HG03432 (cell line): ENCODE measurements around the gene MMP12.
"Not testable (repeated sequence)": the region's sequence is repeated elsewhere in the genome, so short reads cannot be mapped to it uniquely, and the experiment has no call there.

Source experiments
- ATAC-seq: cut with Tn5 transposase; IDR thresholded peaks from one replicate; pipeline ENCODE4 v1.9.1; 2021; ENCODE audit warnings: mild to moderate bottlenecking, moderate library complexity; ENCODE audit not compliant: unreplicated experiment

Gene MMP12

DNA sequence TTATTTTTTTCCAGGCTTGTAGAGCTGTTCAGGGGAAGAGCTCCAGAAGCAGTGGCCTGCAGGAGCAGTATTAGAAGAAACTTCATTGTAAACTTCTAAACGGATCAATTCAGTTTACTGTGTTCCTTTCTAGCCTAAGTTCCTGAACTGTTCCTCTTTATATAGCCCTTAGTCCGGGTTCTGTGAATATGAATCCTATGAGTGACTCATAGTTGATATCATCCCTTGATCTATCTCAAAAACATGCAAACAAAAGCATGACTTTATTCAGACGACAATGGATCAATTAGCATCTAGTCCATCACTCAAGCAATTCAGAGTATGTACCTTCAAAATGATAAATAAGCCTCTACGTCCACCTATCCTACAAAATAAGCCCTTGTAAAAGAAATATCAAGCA is at the start of gene MMP12:
TSS of gene MMP12 (minus strand) at position 131 of the 400 bp plus-strand sequence. CDS start at position 86, 45 bp downstream.
- ATAC-seq = no peak

DNA sequence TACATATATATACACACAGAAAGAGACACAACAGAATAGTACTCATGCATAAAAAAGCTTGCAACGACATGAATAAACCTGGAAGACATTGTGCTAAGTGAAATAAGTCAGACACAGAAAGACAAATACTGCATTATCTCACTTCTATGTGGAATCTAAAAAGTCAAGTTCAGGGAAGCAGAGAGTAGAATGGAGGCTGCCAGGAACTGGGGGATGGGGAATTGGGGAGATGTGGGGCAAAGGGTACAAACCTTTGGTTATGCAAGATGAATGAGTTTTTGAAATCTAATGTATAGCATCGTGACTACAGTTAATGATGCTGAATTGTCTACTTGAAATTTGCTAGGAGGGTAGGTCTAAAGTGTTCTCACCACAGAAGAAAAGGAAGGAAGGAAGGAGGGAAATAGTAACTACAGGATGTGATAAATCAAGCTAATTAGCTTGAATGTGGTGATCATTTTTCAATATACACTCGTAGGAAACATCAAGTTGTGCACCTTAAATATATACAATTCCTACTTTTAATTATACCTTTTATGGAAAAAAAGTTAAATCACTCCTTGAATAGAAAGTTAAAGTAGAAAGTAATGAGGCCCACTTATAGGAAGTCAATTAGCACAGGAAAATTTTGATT is 46.9 kb upstream of the MMP12 start:
- no peak for ATAC-seq

DNA sequence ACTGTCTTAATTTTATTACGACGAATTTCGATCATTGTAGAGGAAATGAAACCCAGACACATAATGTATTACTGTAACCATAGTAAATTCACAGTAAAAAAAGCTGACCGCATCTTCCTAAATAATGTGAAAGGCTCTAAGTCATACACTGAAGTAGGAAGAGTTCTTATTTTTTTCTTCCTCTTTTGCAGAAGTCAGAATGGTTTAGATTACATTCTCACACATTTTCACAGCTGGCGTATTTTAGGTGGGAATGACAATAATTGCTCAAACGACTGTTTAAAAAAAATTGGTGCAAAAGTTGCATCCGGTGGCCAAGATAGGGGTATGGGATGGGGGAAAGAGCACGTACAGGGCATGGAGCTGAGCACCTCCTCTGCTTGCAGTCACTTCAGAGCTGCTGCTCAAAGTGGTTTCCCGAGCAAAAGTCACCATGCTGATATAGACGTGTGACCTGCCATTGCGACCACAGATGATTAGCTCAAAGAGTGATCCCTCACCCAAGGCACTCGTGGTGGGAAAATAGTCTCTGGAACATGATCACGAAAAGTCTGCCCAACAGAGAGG is 45.4 kb upstream of the MMP12 start:
- peak; percentile 86 for ATAC-seq

DNA sequence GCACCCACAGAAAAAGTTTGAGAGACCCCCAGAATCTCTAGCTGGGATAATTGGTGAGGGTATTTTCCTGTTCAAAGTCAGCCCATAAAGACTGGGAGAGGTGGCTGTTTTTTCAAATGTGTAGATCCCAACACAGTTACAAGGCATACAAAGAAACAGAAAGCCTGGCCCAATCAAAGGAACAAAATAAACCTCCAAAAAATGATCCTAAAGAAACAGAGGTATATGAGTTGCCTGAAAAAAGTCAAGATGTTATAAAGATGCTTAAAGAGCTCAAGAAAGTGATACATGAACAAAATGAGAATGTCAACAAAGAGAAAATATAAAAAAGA is 40.2 kb upstream of the MMP12 start:
- ATAC-seq = no peak

DNA sequence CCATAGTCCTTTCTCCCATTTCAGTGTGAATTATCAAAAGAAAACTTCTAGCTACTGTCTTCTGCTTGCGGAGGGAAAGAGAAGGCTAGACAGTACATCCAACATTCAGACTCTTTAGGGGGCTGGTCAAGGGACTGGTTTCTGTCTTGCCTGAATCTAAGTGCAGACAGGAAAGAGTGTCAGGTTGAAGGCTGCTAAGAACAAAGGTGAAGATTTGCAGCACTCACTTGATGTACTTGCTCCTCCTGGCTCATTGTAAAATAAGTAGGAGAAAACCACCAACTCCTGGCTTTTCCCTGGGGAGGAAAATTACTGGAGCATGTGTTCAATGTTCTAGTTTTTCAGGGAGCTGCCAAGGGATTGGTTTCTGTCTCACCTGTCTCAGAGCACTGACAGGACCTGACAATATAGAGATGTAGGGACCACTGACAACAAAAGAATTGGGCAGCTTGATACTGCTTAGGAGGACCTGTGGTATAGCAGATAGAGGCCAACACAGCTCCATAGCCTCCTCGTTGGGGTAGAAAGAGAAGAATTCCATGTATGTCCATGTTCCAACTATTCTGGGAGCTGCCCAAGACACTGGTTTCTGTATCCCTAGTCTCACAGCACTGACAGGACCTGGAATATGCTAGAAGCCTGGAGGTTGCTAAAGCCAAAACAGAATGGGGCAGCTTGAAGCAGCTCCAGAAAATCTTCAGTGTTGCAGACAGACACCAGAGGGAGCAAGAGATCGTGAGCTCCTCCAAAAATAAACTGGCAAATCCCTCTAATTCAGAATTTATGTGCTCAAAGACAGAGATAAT is 39.7 kb upstream of the MMP12 start:
- peak; percentile 53 for ATAC-seq

DNA sequence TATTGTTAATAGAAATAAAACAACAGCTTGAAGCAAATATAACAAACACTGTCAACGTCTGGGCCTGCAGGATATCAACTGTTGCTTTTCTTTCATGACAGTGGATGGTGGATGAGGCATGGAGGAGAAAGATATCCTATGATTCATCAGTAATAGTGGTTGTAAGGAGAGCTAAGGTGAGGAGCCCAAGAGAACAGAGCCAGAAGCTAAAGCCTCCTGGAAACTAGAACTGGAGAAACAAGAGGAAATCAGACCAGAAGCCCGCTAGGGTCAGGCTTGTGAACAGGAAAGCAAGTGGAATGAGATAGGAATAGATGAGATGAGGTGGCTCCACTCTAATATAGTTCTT is 37.7 kb upstream of the MMP12 start:
- no peak for ATAC-seq

DNA sequence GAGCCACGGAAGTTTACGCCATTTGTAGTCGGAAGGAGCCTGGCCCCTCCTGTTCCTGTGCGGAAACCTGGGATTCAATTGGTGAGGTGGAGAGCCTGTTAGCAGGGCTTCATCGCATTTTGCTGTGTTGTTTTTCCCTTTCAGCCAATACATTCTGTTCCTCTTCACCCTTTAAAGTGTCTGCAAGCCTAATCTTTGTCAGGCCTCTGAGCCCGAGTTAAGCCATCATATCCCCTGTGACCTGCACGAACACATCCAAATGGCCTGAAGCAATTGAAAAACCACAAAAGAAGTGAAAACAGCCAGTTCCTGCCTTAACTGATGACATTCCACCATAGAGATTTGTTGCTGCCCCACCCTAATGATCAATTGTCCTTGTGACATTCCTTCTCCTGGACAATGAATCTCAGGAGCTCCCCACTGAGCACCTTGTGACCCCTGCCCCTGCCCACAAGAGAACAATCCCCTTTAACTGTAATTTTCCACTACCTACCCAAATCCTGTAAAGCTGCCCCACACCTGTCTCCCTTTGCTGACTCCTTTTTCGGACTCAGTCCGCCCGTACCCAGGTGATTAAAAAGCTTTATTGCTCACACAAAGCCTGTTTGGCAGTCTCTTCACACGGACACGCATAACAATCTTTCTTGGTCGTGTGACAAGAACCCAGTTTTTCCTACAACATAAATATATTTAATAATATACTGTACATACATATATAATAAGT is 37.1 kb upstream of the MMP12 start:
- ATAC-seq = no peak

DNA sequence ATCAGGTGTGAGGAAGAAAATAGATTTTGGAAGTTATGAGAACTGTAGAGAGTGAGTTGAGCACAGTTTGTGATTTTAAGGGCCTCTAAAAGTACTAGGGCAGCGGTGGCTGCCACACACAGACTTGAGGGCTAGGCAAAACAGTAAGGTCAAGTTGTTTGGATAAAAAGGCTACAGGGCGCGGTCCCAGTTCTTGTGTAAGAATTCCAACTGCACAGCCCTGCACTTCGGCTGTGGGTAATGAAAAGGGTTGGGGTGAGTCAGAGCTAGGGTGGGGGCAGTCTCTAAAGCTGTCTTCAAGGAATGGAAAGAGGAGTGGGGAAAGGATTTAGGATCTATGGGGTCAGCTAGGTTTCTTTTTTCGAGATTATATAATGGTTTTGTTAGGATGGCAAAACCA is 31.1 kb upstream of the MMP12 start:
- not testable (repeated sequence) for ATAC-seq

DNA sequence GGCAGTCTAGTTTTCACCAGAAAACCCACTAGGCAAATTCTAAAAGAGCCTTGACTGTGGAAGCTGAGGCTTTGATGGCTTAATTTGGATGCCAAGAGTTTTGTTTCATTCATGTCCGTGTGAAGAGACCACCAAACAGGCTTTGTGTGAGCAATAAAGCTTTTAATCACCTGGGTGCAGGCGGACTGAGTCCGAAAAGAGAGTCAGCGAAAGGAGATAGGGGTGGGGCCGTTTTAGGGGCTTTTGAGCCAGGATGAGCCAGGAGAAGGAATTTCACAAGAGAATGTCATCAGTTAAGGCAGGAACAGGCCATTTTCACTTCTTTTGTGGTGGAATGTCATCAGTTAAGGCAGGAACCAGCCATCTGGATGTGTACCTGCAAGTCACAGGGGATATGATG is 29.1 kb upstream of the MMP12 start:
- ATAC-seq = not testable (repeated sequence)

DNA sequence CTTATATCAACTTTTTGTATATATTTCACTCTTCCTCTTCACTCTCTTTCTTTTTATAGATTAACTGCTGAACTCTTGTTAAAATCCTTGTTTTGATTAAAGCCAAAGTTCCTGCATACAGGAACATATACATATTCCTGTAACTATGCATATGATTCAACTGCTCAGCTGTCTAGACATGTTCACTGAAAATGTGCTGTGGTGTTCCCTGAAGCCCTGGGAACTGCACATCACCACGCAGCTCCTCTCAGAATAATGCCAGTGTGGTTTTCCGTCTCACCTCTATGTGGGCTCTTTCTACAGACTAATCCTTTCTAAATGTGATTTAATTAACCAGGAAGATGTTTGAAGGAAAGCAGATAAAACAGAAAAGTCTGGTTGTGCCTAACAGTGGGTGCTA is 25.6 kb upstream of the MMP12 start:
- ATAC-seq = no peak

DNA sequence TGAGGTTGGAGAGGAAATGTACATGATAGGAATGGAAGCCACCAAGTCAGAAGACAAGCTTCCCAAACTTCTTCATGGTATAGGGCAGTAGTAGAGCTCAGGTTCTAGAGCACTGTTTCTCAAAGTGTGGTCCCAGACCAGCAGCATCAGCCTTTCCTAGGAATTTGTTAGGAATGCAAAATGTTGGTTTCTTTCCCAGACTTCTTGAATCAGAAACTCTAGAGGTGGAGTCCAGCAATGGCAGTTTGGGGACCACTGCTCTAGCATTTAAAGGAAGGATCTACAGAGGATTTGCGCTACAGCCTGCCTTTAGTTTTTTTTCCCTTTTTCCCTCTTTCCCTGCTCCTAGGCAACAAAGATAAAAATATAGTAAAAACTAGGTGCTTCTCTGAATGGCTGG is 17.0 kb upstream of the MMP12 start:
- ATAC-seq = no peak

DNA sequence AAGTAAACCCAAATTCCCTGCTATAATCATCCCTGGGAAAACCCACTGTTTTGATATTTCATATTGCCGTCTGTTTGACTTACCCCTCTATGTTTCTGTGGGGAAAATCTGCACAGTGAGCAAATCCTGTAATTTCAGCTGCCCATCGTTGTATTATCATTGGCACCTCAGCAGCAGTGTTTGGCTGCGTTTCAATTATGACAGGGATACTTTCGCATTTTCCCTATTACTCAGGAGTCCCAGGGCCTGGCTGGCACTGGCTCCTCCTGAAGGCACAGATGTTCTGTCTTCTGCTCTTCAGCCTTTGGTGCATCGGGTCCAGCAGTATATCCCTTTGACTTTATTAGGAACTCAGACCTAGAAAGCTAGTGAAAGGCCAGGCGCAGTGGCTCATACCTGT is 12.2 kb upstream of the MMP12 start:
- no peak for ATAC-seq

DNA sequence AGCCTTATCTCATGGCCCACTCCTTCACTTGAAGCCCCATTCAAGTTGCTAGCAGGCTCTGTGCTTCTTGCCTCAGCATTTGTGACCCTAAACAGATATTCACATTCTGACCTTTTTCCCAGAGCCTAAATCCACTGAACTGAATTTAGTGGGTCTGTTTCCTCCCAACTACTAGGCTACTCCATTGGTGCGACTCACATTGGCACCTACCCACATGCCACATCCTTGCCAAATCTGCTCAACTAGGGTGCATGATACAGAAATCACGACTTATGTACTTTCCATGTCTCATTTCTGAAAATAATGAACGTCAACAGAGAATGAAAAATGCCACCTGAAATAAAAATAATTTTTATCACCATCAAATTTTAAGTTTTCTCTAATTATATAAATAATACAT is 8.4 kb upstream of the MMP12 start:
- peak; percentile 17 for ATAC-seq

DNA sequence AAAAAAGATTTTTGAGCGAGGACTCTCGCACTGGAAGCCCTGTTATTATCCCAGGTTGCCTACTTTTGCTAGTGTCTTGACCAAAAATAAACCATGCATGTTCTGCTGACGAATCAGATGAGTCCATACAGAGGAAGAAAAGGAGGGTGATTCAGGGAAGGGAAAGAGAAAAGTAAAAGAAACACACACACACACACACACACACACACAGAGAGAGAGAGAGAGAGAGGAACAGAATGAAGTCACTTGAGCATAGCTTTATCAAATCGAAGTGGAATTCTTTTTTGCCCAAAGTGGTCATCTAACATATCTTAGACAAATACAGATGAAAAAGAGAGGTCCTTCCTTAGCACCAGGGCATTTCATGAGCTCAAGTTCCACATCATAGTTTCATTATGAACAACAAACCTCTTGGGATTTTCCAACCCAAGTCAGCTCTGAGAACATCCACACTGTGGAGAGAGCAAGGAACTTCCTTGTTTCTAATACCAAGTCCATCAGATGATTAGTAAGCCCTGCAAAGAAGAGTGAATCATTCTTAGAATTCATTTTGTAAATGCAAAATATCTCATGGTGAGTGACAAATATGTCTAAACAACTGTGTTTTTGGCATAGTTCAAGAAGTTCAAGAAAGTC is 7.7 kb upstream of the MMP12 start:
- peak; percentile 88 for ATAC-seq

DNA sequence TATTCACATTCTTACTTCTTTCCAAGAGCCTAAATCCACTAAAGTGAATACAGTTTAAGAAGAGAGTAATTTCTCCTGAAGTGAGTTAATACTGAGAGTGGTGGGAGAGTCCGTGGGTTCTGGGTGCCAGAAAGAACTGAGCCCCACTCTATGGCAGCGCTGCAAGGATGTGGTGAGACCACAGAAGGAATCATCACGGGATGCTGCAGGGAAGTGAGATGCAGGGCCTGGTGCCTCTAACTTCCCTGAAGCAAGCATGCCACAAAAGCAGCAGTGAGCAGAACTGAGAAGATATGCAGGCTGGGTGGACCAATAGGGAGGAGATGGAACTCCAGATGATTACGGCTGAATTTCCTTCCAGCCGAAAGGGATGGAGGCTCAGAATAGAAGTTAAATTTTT is 5.0 kb upstream of the MMP12 start:
- ATAC-seq = no peak

DNA sequence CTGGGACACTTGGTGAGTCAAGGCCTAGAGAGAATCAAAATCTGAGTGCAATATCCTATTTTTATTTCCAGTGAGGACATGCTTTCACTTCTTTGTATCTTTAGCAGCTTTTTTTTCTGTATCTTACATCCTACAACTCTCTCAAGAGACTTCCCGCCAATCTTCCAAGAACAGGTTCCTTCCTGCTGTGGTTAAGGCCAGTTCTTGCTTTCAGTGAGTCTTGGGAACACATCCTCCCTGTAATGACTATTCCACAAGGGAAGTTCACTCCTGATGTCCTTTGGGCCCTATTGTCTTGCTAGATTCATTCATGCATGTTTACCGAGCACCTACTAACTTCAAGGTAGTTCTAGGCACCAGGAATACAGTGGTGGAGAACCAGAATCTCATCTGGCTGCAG is 3.8 kb upstream of the MMP12 start:
- ATAC-seq = no peak

DNA sequence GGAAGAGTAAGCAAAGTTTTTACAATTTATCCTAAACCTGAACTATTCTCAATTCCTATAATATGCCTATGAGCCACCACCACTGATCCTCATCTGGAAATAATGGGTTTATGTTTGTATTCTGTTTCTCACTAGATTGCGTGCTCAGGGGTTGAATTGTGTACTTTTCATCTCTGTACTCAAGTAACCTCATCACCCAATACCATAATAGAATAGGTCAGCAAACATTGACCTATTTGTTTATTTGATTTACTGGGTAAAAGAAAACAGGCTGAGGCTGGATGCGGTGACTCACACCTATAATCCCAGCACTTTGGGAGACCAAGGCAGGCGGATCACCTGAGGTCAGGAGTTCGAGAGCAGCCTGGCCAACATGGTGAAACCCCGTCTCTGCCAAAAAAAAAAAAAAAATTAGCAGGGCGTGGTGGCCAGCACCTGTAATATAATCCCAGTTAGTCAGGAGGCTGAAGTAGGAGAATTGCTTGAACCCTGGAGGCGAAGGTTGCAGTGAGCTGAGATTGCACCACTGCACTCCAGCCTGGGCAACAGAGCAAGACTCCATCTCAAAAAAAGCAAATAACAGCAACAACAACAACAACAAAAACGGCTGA is 5.3 kb downstream of the MMP12 start:
- ATAC-seq = not testable (repeated sequence)

DNA sequence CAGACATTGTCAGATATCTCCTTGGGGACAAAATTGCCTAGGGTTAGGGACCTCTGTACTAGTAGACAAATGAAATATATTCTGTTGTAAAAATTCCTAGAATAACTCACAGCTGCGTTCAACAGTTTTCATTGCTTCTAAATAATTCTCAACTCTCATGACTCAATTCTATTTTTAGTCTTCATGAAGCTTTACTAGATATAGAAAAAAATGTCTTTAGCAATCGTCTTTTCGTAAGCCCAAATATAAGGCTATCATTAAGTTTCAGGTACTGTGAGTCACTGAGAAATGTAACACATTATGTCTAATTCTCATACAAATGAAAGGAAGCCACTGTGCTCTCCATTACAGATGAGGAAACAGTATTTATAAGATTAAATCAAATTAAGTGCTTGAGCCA is 6.4 kb downstream of the MMP12 start:
- ATAC-seq = no peak

DNA sequence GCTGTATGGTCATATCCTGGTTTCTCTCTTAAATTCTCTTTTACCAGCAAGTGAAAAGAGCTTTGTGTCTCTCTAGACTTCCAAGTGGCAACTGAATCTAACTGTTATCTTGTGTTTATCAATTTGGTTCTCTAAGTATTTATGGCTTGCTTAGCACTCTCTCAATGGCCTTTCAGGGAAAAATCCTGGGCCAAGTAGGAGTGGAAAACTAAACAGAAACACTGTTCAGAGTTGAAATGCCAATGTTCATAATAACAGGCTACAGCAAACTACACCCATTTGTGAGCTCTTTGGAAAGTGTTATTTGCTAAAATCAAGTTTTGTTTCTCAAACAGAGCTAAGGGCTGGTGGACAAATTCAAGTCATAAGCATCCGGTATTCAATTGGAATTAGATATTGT is 10.1 kb downstream of the MMP12 start:
- no peak for ATAC-seq

DNA sequence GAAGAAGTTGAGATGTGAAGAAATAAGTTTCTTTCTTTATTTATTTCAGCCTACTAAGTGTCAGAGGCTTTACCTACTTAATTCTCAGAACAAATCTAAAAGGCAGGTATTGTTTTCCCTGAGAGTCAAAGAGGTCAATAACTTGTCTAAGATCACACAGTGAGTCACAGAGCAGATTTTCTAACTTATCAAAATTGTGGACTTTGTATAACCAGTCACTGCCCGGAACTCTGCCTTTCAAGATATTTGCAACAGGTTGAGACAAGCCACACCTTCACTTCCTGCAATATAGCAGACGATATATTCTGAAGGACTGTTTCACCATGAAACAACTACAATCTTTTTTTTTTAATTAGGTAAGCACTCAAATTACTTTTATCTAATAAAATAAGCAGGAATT is 20.8 kb downstream of the MMP12 start:
- no peak for ATAC-seq

DNA sequence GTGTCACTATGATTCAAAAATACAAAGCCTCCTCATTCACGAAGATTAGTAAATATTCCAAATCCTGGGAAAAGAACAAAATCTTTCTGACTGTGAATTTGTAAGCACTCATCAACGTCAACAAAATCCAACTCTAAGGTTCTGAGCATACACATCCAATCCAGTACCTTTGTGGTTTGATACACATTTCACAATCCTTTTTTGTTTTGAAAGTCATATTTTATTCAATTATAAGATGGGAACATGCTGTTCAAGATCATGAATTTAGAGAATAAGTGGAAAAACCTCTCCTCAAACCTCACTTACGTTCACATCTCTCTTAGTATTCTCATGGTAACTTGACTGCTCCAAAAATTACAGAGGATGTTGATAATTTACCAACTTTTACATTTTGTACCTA is 21.7 kb downstream of the MMP12 start:
- no peak for ATAC-seq
